Right lobe of liver (tissue), 4 donors: Measurements from ENCODE around the gene FSTL4.

Experiments used
- CTCF ChIP-seq, 4 donors: fragments of 200-600 bp in 3 of 4; fragments of 450-650 bp in 1 of 4; IDR thresholded peaks; one replicate each; pipeline versions ENCODE4 v1.5.1 to v1.8.0; 2016 to 2022; ENCODE audit warnings: antibody characterized with exemption in 4 of 4, mild to moderate bottlenecking in 2 of 4
- POLR2A ChIP-seq: fragments of 450-650 bp; IDR thresholded peaks from one replicate; pipeline ENCODE4 v1.6.1; 2017; ENCODE audit warnings: antibody characterized with exemption, mild to moderate bottlenecking
- donor health status: DM: no; HTN: no; CAD: no.
- donor health status: DM: no; HTN: no; CAD: no.
- donor health status: DM: no; HTN: yes; CAD: no.

DNA sequence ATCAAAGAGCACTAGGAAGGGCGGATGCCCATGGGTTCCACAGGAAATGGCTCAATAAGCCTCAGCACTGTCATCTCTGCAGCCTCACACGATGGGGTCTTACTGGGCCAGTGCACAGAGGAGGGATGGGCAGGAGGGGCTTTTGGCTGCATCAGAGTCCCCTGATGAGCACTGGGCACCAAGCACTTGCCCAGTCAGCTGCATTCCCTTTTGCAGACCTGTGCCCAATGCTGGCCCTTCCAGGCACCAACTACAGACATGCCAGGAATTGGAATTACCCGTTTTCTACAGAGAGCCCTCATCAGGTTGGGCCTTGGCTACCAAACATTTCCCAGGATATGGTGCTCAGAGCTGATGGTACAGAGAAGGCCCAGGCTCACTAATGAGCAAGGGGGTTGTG lies 378.1 kb downstream of the FSTL4 start:
- TF ChIP-seq CTCF (IDR thresholded peaks at IDR 0.05) (no peak), POLR2A (no peak)
